Inferior parietal cortex (tissue), 1 donor: ENCODE data around the gene GABRP.
"Not testable (repeated sequence)": the region's sequence is repeated elsewhere in the genome, so short reads cannot be mapped to it uniquely, and the experiment has no call there.

Experiments used
- DNase-seq: peaks from one replicate; pipeline ENCODE4 v3.0.0-alpha.2; 2016; ENCODE audit errors: extremely low spot score

The GABRP gene

DNA sequence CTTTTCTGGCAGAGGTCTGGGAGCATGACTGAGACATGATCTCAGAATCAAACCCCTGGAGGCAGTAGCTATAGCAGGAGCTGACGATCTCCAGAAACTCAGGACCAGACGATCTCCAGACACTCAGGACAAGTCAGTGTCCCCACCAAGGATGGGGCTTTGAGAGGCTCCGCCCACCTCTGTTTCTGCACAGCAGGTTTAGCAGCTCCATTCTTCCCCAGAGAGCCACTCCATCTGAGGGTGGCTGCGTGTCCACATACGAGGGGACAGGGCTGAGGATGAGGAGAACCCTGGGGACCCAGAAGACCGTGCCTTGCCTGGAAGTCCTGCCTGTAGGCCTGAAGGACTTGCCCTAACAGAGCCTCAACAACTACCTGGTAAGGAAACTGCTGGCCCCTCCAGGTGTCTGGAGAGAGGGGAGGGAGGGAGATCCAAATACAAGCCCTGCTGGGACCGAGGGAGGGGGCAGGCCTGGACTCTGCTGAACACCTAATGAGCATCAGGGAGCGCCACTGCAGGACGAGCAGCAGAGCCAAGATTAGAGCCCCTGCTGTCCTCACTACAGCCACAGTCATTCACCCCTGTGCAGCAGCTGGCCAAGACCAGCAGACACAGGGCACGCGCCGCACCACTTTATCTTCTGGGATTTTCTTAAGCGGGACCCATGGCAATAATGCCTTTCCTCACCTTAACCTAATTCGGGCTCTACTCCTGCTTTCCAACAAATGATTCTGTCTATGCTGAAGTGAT lies at the start of gene GABRP:
TSS of gene GABRP (plus strand) at position 228 of the 750 bp plus-strand sequence. CDS start 4,891 bp downstream, outside the sequence.
- no peak for DNase-seq

DNA sequence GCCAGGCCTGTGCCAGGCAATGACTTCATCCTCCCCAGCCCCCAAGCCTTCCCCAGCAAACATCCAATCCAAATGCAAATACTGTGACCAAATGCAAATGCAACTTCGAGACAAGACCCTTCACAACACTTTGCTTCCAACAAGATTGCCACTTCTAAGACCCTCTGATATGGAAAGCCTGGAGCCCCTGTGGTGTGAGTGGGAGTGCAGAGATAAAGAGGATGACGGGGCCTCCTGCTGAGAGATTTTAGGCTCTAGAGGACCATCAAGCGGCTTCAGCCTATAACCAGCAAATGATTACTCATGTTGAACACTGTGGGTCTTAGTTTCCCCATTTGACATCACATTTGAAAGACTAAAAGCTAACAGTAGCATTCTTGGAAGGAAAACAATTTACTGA lies 46.6 kb upstream of the GABRP start:
- no peak for DNase-seq

DNA sequence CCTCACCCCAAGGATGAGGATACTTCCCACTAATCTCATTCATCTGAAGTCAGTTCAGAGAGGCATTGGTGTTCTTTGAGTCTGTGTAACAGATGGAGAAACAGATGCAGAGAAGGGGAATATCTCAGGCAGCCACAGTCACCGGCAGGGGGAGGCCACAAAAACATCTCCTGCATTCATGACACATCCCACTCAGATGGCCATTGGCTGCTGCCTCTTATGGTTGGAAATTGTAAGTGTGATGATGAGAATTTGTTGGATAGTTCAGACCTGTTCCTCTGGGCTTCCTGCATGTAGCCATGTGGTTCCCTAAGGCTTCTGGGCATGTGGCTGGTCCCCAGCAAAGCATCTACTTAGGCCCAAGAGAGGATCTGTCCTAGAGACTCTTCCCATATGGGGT lies 45.9 kb upstream of the GABRP start:
- DNase-seq = no peak

GRCh38 chr5:170738840-170739239 lies 44.7 kb upstream of the GABRP start:
- no peak for DNase-seq

DNA sequence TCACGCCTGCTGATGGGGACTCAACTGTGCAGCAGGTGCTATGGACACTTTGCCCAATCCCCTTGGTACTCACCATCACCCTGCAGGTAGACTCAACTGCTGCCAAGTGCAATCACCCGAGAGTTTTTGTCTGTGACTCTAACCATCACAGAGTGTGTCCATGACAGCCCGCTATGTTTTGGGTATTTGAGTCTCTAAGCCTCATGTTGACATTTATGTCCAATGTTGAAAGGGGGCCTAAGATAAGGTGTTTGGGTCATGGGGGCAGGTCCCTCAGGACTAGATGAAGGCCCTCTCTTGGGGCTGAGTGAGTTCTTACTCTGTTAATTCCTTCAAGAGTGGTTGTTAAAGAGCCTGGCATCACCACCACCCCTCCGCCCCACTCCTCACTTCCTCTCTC lies 44.1 kb upstream of the GABRP start:
- DNase-seq = no peak

DNA sequence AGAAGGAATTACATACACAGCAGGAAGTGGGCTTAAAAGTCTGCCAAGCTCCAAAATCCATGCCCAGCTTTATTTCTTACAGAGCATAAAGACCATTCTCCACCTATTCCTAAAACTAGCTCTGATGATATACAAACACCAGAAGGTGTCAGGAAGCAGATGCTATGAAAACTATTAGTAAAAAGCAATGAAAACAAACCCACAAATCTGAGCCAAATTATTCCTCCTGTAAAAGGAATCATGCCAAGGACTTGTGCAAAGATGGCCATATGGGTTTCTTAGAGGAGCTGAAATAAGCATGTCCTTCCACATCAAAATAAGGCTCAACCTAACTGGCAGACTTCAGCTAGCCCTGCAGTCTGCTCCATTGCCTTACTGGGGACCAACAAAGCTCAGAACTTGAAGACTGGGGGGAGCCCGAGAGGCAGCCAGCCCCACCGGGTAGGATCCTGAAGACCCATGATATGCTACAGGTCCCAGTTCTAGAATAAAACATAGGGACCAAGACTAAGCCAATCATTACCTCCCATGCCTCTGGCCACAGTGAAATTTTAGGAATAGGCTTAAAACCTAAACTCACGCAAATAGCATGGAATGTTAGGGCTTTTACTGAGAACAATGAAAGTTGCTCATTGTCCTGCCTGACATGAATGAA lies 42.8 kb upstream of the GABRP start:
- DNase-seq = peak; percentile 11

GRCh38 chr5:170741801-170742200 lies 41.7 kb upstream of the GABRP start:
- DNase-seq = no peak

GRCh38 chr5:170743876-170744212 lies 39.7 kb upstream of the GABRP start:
- DNase-seq = no peak

DNA sequence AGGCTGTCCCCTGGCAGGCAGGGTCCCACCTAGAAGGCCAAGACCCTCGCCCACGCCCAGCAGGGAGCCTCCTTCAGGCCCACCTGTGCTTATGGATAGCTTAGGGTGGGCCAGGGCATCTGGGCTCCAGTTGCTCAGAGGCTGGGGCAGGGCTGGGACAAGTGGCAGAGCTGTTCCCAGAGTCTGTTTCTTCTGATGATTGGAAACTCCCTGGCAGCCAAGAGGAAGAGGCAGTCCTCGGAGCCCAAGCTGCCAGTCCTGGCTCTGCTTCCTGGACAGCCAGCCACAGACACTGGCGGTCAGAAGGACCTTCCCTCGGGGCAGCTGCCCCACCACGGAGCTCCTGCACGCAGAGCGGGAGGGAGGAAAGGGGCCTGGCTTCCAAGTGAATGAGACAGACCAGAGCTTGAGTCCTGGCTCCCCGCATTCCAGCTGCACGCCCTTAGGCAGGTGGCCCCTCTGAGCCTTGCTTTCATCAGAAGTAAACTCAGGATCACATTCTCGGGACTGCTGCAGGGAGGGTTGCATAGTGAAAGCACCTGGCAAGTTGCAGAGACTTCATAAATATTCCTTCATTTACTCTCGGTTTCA lies 37.9 kb upstream of the GABRP start:
- DNase-seq = no peak

DNA sequence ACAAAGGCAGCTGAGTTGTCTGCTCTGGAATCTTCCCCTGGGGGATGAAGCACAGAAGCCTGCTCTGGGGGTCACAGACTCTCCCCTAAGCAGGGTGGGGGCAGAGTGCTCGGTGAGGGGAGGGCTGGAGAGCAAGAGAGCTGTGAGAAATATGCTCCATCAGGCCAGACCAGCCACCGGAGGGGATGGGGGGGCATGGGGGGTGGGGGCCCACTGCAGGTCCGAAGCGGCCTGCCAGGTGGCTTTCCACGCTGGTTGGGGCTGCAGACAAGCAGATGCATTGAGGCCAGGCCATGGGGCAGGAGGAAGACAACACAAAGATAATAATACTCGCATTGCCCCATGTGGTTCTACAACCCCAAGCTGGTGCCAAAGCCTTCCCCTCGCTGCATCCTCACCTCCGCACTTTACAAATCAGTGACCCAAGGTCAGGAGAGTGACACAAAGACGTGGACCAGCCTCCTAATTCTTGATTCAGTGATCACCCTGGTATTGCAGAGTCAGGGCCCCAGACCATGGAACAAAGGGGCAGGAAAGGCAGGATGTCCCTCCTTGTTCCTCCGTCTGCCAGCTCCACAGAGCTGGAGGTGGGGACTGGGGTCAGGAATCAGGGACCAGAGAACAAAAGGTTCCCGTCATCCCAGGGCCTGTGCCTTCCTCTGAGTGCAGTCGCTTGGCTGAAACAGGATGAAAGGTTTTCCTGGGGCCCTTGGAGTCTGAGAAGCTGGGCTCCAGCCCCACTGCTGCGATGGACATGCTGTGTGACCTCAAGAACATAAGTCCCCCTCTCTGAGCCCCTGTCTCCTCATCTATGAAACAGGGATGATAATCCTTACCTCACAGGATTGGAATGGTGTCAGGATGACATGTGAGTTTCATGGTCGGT lies 37.2 kb upstream of the GABRP start:
- DNase-seq = no peak

GRCh38 chr5:170746961-170747340 lies 36.6 kb upstream of the GABRP start:
- DNase-seq = no peak

GRCh38 chr5:170747357-170747756 lies 36.2 kb upstream of the GABRP start:
- no peak for DNase-seq

DNA sequence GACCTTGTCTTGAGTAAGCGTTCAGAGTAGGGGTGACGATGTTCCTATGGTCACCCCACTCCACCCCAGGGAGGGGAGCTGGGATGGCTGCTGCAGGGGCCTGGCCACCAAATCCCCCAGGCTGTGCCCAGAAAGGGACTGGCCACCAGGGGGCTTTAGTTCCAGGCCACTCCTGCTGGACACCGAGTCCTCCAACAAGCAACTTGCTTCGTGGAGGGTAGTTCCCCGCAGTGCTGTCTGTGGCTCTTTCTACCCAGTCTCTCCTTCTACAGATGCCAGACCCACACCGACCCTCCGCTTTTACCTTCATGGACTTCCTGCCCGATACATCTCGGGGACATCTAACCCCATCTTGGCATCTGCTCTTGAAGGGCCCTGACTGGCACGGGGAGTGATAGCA lies 35.7 kb upstream of the GABRP start:
- no peak for DNase-seq

DNA sequence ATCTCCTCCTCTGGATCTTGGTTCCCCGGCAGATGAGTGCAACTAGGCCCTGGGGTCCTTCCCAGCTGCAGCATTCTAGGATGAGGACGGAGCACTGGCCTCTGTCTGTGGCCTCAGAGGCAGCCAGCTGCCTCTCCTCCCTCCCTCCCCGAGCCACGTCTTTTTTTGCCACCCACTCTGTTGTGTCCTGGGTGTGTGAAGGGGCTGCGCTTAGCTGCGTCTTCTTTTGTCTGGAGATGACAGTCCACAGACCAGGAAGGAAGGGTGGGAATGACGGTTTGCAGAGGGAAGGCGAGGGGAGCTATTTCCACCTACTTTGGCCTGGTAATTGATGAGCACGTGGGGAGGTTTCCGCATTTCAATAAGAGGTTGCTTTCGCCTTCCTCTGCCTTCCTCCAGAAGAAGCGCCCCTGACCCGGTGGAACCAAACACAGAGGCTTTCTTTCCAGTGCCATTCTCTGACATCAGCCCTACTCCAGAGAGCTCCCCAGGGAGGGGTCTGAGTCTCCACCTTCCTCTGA lies 34.5 kb upstream of the GABRP start:
- no peak for DNase-seq

DNA sequence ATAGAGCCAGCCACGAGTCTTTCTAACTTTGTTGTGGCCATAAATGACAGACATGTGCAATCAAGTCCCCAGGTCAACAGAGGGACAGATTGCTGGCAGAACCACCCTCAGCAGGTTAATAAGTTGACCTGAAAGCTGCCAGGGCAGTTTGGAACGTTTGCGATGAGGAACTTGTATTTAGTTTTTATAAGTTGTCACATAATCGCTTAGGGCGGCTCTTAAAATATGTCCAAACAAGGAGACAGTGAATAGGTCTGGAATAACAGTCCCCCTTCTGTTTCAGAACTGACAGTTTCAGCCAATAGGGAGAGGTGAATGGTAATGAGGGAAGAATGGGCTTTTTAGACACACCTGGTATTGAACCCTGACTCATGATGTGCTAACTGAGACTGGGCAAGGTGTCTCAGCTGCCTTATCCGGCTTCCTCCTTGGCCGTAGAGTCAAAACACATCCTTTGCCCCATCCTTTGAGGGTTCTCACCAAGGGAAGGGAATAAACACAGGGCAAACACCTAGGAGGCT lies 33.6 kb upstream of the GABRP start:
- no peak for DNase-seq

- no peak for DNase-seq
Observed at GRCh38 chr5:170750791-170751190, 32.7 kb upstream of the GABRP start.

DNA sequence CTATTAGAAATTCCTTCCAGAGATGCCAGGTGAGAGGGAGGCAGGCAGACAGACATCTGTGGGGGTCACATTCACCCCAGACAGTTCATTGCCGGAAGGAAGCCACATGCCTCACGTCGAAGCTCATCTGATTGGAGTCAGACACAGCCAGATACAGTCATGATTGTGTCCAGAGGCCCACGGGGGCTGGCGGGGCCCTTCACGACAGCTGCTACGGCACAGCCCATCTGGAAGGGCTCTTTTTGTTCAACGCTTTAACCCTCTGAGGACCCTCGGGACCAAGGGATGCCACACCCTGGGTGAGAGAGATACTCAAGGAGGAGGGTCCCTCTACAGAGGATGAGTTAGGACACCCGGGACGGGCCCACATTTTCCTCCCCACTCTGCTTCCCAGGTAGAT lies 31.9 kb upstream of the GABRP start:
- no peak for DNase-seq

DNA sequence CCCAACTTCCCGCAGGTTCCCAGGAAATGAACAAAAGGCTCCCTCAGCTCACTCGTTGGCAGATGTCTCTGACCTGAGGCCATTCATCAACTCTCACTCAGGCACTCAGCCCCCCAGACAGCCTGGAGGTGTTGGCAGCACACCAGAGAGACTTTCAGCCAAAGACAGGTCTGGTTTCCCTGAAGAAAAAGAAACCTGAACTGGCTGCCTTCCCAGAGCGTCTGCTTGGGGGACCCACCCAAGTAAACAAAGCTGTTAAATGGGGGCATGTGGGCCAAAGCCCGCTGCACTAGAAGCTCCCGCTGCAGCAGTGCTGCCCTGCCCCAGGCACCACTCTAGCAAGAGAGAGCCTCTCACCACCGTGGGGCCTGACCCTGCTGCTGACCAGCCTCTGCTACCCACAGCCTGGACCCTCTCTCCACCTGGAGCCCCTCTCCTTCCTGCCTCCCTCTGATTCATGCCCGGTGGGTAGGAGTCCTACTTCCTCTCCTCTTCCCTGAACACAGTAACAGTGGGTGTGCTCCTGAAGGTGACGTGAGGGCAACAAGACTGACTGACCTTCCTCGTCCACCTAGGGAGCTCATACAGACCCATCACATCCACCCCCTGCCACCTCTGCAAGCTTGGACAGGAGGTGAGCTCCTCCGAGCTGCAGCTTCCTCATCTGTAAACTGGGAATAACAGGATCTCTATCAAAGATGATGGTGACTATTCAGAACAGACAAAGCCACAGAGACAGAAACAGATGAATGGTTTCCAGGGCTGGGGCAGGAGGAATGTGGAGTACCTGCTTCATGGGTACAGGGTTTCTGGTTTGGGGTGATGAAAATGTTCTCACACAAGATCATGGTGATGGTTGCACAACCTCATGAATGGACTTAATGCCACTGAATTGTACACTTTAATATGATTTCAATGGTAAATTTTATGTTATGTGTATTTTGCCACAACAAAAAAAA lies 31.0 kb upstream of the GABRP start:
- DNase-seq = no peak

- DNase-seq = no peak
Observed at GRCh38 chr5:170753311-170753710, 30.2 kb upstream of the GABRP start.

- not testable (repeated sequence) for DNase-seq
Observed at GRCh38 chr5:170754508-170754907, 29.0 kb upstream of the GABRP start.
